Prostate gland (tissue), 2 donors: ENCODE data around the gene CLCN2.

Experiments used
- CTCF ChIP-seq, 4 experiments: fragments of 200-600 bp in 2 of 4; fragments of 450-650 bp in 2 of 4; sonication (generic) in 2 of 4; IDR thresholded peaks; 1 replicate in 3 of 4; 2 replicates in 1 of 4; pipeline ENCODE4 v1.5.1; 2016 to 2019; ENCODE audit warnings: antibody characterized with exemption in 4 of 4, mild to moderate bottlenecking in 2 of 4, moderate library complexity in 2 of 4
- POLR2A ChIP-seq: fragments of 450-650 bp; IDR thresholded peaks from one replicate; pipeline ENCODE4 v1.6.1; 2016; ENCODE audit warnings: antibody characterized with exemption, mild to moderate bottlenecking

DNA sequence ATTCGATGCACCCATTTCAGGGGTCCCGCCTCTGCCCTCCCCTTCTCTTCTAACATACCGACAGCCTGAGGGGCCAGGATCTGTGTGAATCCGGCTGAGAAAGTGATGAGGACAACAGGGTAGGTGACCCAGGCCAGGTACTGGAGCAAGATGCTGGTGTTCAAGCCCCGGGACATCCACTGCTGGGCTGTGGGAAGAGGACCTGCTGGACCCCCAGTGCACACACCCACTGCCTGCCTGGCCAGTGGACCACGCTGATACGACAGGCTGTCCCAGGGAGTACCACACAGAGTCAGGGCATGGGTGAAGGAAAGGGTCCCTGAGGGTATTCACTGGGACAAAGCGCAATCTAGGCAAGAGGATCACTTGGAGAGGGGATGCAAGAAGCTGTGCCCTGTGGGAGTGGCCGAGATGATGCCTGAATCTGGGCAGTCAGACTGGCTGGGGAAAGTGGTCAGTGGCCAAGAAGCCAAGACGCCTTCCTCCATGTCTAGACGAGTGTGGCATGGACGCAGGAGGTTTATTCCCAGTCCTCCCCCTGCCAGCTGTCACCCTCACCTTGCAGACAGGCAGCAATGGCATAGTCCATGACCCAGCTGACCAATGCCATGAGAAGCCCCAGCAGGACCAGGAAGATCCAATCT lies 3.2 kb downstream of the CLCN2 start:
- TF ChIP-seq POLR2A (no peak), CTCF (IDR thresholded peaks at IDR 0.05) (no peak)
